C4-2B (cell line): Measurements from ENCODE around the gene DCUN1D4.

Source experiments
- CTCF ChIP-seq: fragments of 450-650 bp; conservative IDR thresholded peaks from 2 replicates; pipeline ENCODE4 v1.5.1; 2017; ENCODE audit warnings: mild to moderate bottlenecking
- ZFX ChIP-seq: fragments of 450-650 bp; IDR thresholded peaks from 2 replicates; pipeline ENCODE4 v1.6.1; 2017

- TF ChIP-seq CTCF (no peak), ZFX (no peak)
These were observed 100.3 kb downstream of the DCUN1D4 start for GRCh38 chr4:51943221-51943620.
